ENCODE measurements around the gene DAPK1.

Gene DAPK1

GRCh38 chr9:87502391-87503221 lies 4.9 kb downstream of the DAPK1 start:
- DNase-seq (ENCODE audit: insufficient read length, low spot score) (no peak), FAIRE-seq (no peak)
- TF ChIP-seq POU2F2 (IDR thresholded peaks at IDR 0.05; ENCODE audit: low read depth, low read length) (no peak), POLR2AphosphoS5 (IDR thresholded peaks at IDR 0.05; ENCODE audit: low read depth, low read length) (no peak), SPI1 (IDR thresholded peaks at IDR 0.05; ENCODE audit: low read depth, low read length) (no peak), PAX5 (IDR thresholded peaks at IDR 0.05; ENCODE audit: insufficient read depth, low read length, severe bottlenecking) (no peak), POLR2A (IDR thresholded peaks at IDR 0.05; ENCODE audit: low read depth, low read length) (no peak), TAF1 (IDR thresholded peaks at IDR 0.05; ENCODE audit: low read depth, low read length) (no peak)

DNA sequence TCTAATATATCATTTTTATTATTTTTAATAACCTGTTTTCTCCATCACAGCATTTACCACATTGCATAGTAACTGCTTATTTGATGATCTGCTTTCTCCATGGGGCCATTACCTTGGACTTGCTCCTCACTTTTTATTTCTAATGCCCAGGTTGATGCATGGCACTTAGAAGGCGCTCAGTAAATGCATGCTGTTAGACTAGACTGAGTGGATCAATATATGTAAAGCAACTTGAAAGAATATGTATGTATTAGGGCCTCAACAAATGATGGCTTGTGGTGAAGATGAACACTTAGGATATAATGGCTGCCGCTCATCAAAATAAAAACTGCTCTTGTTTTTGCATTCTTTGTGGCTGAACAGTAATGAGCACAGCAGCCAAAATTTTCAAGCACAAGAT lies 5.8 kb downstream of the DAPK1 start:
- no peak for DNase-seq (ENCODE audit: insufficient read length, low spot score)
- FAIRE-seq, result no peak
- TF ChIP-seq POLR2A (IDR thresholded peaks at IDR 0.05; ENCODE audit: low read depth, low read length) (no peak), POU2F2 (IDR thresholded peaks at IDR 0.05; ENCODE audit: low read depth, low read length) (no peak), POLR2AphosphoS5 (IDR thresholded peaks at IDR 0.05; ENCODE audit: low read depth, low read length) (no peak), TAF1 (IDR thresholded peaks at IDR 0.05; ENCODE audit: low read depth, low read length) (no peak), SPI1 (IDR thresholded peaks at IDR 0.05; ENCODE audit: low read depth, low read length) (no peak), PAX5 (IDR thresholded peaks at IDR 0.05; ENCODE audit: insufficient read depth, low read length, severe bottlenecking) (no peak)

- TF ChIP-seq POU2F2 (IDR thresholded peaks at IDR 0.05; ENCODE audit: low read depth, low read length) (no peak), TAF1 (IDR thresholded peaks at IDR 0.05; ENCODE audit: low read depth, low read length) (no peak), POLR2AphosphoS5 (IDR thresholded peaks at IDR 0.05; ENCODE audit: low read depth, low read length) (no peak), SPI1 (IDR thresholded peaks at IDR 0.05; ENCODE audit: low read depth, low read length) (no peak), POLR2A (IDR thresholded peaks at IDR 0.05; ENCODE audit: low read depth, low read length) (no peak), PAX5 (IDR thresholded peaks at IDR 0.05; ENCODE audit: insufficient read depth, low read length, severe bottlenecking) (no peak)
- FAIRE-seq (no peak), DNase-seq (ENCODE audit: insufficient read length, low spot score) (no peak)
Measured at GRCh38 chr9:87503927-87504326, 6.3 kb downstream of the DAPK1 start.

GRCh38 chr9:87504938-87505337 lies 7.3 kb downstream of the DAPK1 start:
- TF ChIP-seq PAX5 (IDR thresholded peaks at IDR 0.05; ENCODE audit: insufficient read depth, low read length, severe bottlenecking), result no peak
- no peak for TF ChIP-seq SPI1 (IDR thresholded peaks at IDR 0.05; ENCODE audit: low read depth, low read length)
- no peak for TF ChIP-seq POU2F2 (IDR thresholded peaks at IDR 0.05; ENCODE audit: low read depth, low read length)
- TF ChIP-seq POLR2A (IDR thresholded peaks at IDR 0.05; ENCODE audit: low read depth, low read length), result no peak
- no peak for TF ChIP-seq POLR2AphosphoS5 (IDR thresholded peaks at IDR 0.05; ENCODE audit: low read depth, low read length)
- TF ChIP-seq TAF1 (IDR thresholded peaks at IDR 0.05; ENCODE audit: low read depth, low read length), result no peak
- no peak for DNase-seq (ENCODE audit: insufficient read length, low spot score)
- FAIRE-seq, result no peak

DNA sequence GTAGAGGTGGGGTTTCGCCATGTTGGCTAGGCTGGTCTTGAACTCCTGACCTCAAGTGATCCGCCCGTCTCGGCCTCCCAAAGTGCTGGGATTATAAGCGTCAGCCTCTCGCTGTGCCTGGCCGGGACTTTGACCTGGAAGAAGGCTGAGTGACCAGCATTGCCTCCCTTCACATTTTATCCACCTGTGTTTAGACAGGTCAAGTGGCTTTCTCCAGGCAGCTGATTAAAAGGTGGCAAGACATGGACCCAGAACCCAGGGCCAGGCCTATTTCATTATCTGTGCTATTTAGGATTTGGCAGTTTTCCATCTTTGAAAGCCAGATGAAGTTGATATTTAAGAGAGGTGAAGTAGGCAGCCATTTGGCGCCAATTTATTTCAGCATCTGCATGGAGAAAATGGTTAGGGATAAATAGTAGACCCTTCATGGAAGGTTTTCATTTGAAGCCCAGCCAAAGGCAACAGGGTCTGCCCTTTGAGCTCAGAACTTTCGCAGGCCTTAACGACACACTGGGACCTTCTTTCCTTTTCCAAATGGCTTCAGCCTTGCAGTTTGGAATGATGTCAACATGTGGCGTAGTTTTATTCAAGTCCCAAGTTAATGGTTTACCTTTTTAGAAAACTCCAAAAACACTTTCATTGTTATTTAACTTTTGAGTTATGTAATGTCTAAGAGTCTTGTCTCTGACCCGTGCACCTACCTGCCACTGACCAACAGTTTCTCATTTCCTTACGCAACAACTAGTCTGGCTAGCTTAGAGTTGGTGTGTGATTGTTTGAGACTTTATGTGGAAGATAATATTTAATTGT lies 8.4 kb downstream of the DAPK1 start:
- no peak for DNase-seq (ENCODE audit: insufficient read length, low spot score)
- no peak for FAIRE-seq
- TF ChIP-seq POLR2A (IDR thresholded peaks at IDR 0.05; ENCODE audit: low read depth, low read length) (no peak), PAX5 (IDR thresholded peaks at IDR 0.05; ENCODE audit: insufficient read depth, low read length, severe bottlenecking) (no peak), POLR2AphosphoS5 (IDR thresholded peaks at IDR 0.05; ENCODE audit: low read depth, low read length) (no peak), POU2F2 (IDR thresholded peaks at IDR 0.05; ENCODE audit: low read depth, low read length) (no peak), TAF1 (IDR thresholded peaks at IDR 0.05; ENCODE audit: low read depth, low read length) (no peak), SPI1 (IDR thresholded peaks at IDR 0.05; ENCODE audit: low read depth, low read length) (no peak)

DNA sequence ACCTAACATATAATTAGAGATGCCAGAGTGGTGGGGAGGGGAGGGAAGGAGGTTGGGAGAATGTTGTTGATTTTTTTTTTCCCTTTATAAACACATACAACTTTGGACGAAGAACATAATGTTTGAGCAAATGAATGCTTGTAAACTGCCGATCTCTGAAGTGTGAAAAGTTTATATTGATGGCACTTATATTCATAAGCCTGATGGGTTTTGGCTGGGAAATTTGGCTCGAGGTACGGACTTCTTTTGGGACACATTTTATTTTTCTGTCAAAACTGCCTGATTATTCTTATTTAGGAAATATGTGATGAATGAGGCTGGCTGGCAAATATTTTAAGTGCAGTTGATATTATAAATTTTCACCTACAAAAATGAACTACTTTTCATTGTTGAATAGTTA lies 9.9 kb downstream of the DAPK1 start:
- no peak for FAIRE-seq
- TF ChIP-seq SPI1 (IDR thresholded peaks at IDR 0.05; ENCODE audit: low read depth, low read length) (no peak), POU2F2 (IDR thresholded peaks at IDR 0.05; ENCODE audit: low read depth, low read length) (no peak), PAX5 (IDR thresholded peaks at IDR 0.05; ENCODE audit: insufficient read depth, low read length, severe bottlenecking) (no peak), TAF1 (IDR thresholded peaks at IDR 0.05; ENCODE audit: low read depth, low read length) (no peak), POLR2A (IDR thresholded peaks at IDR 0.05; ENCODE audit: low read depth, low read length) (no peak), POLR2AphosphoS5 (IDR thresholded peaks at IDR 0.05; ENCODE audit: low read depth, low read length) (no peak)
- no peak for DNase-seq (ENCODE audit: insufficient read length, low spot score)

DNA sequence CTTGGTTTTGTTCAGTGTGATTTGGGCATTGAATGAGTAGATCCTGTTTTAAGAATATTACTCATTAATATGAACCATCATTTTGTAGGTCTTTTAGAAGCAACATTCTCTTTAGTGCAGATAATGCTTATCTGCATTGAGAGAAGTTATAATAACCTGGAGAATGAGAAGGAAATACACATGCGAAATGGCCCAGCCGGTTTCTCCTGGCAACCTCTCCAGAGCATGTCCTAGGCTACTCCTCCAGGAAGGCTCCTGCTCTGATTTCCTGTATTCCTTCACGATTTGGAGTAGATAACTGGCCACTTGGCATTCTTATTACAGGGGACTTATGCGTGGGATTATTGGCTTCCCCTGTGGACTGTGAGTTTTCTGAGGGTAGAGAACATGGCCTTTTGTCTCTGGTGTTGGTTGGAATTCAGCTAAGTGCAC lies 12.6 kb downstream of the DAPK1 start:
- FAIRE-seq, result no peak
- no peak for DNase-seq (ENCODE audit: insufficient read length, low spot score)
- no peak for TF ChIP-seq POLR2AphosphoS5 (IDR thresholded peaks at IDR 0.05; ENCODE audit: low read depth, low read length)
- TF ChIP-seq PAX5 (IDR thresholded peaks at IDR 0.05; ENCODE audit: insufficient read depth, low read length, severe bottlenecking), result no peak
- TF ChIP-seq SPI1 (IDR thresholded peaks at IDR 0.05; ENCODE audit: low read depth, low read length), result no peak
- TF ChIP-seq POLR2A (IDR thresholded peaks at IDR 0.05; ENCODE audit: low read depth, low read length), result no peak
- no peak for TF ChIP-seq POU2F2 (IDR thresholded peaks at IDR 0.05; ENCODE audit: low read depth, low read length)
- TF ChIP-seq TAF1 (IDR thresholded peaks at IDR 0.05; ENCODE audit: low read depth, low read length), result no peak

GRCh38 chr9:87512311-87512710 lies 14.6 kb downstream of the DAPK1 start:
- TF ChIP-seq PAX5 (IDR thresholded peaks at IDR 0.05; ENCODE audit: insufficient read depth, low read length, severe bottlenecking), result no peak
- no peak for TF ChIP-seq POU2F2 (IDR thresholded peaks at IDR 0.05; ENCODE audit: low read depth, low read length)
- no peak for TF ChIP-seq POLR2A (IDR thresholded peaks at IDR 0.05; ENCODE audit: low read depth, low read length)
- no peak for TF ChIP-seq POLR2AphosphoS5 (IDR thresholded peaks at IDR 0.05; ENCODE audit: low read depth, low read length)
- no peak for TF ChIP-seq TAF1 (IDR thresholded peaks at IDR 0.05; ENCODE audit: low read depth, low read length)
- TF ChIP-seq SPI1 (IDR thresholded peaks at IDR 0.05; ENCODE audit: low read depth, low read length), result no peak
- no peak for FAIRE-seq

DNA sequence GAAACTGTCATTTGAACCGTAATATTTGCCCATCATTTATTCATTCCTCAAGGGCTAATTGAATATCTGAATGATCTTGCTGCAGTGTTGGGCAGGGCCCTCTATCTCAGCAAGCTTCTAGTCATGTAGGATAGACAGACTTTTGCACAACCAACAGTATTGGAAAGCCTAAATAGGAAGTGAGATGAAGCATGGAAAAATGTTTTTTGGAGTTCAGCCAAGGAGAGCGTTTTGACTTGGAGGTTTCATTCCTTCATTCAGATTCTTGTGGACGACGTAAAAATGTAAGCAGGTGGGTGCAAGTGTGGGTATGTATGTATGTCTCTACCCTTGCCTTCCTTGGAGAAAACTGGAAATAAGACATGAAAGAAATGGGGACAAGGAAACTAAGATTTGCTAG lies 15.5 kb downstream of the DAPK1 start:
- DNase-seq (ENCODE audit: insufficient read length, low spot score) (no peak), FAIRE-seq (no peak)
- TF ChIP-seq PAX5 (IDR thresholded peaks at IDR 0.05; ENCODE audit: insufficient read depth, low read length, severe bottlenecking) (no peak), POLR2AphosphoS5 (IDR thresholded peaks at IDR 0.05; ENCODE audit: low read depth, low read length) (no peak), POLR2A (IDR thresholded peaks at IDR 0.05; ENCODE audit: low read depth, low read length) (no peak), TAF1 (IDR thresholded peaks at IDR 0.05; ENCODE audit: low read depth, low read length) (no peak), POU2F2 (IDR thresholded peaks at IDR 0.05; ENCODE audit: low read depth, low read length) (no peak), SPI1 (IDR thresholded peaks at IDR 0.05; ENCODE audit: low read depth, low read length) (no peak)

More at GRCh38 chr9:87512311-87512710, 14.6 kb downstream of the DAPK1 start:
- DNase-seq (ENCODE audit: insufficient read length, low spot score), result no peak

Measured in GM12891 (cell line).